Measurements from ENCODE around the gene CPED1.
"Not testable (repeated sequence)": the region's sequence is repeated elsewhere in the genome, so short reads cannot be mapped to it uniquely, and the experiment has no call there.

Gene CPED1

DNA sequence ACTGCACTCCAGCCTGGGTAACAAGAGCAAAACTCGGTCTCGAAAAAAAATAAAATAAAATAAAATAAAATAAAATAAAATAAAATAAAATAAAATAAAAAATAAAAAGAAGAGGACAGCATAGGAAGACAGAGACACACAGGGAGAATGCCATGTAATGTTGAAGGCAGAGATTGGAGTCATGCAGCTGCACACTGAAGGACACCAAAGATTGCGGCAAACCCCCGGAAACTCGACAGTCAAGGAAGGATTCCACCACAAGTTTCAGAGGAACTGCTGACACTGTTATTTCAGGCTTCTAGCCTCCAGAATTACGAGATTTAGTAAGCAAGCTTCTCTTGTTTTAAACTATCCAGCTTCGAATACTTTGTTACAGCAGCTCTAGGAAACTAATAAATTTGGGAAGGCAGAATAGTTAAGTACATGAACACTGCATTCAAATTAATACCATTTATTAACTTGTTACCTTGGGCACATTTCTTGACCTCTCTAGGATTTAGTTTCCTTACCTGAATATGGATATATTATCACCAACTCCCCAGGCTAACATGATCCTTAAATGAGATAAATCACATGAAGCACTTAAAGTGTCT, 9.5 kb downstream of the CPED1 start:
- no peak for FAIRE-seq

DNA sequence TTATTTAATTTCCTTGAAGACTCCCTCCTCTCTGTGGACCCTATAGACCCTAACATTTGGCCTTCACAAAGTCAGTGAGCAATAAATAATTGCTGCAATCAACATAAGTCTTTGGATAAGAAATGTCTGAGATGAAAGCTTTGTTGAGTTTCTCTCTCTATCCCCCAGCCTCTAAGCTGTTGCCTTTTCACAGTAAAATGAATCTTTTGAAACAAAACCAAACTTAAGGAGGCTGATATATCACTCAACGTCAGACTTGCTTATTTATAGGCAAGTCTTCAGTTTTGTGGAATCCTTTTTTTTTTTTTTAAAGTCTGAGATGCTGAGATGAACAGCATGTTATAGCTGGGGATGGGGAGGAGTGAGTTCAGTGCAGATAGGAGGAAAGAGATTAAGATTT, 10.0 kb downstream of the CPED1 start:
- no peak for FAIRE-seq

DNA sequence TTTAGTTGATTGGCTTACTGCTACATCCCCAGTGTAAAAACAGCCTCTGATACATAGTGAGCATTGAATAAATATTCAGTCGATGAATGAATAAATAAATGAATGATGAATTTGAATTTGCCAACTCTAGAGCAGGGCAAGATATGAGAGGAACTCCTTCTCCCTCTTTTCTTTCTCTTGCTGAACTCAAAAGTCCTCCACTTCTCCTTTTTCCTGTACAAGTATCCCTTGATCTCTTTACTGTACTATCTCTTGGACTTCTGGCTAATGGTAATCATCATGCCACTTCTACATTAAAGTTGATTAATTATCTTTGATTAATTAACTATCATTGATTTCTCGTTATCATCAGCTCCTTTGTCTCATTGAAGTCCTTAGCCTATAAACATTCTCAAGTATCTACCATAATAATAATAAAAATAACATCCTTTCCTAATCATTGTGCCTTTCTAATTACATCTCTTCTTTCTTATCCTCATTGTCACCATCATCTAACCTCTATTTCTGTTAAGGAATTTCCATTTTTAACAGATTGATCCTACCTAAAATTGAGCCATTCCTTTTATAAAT, 10.6 kb downstream of the CPED1 start:
- FAIRE-seq: peak; percentile 31

DNA sequence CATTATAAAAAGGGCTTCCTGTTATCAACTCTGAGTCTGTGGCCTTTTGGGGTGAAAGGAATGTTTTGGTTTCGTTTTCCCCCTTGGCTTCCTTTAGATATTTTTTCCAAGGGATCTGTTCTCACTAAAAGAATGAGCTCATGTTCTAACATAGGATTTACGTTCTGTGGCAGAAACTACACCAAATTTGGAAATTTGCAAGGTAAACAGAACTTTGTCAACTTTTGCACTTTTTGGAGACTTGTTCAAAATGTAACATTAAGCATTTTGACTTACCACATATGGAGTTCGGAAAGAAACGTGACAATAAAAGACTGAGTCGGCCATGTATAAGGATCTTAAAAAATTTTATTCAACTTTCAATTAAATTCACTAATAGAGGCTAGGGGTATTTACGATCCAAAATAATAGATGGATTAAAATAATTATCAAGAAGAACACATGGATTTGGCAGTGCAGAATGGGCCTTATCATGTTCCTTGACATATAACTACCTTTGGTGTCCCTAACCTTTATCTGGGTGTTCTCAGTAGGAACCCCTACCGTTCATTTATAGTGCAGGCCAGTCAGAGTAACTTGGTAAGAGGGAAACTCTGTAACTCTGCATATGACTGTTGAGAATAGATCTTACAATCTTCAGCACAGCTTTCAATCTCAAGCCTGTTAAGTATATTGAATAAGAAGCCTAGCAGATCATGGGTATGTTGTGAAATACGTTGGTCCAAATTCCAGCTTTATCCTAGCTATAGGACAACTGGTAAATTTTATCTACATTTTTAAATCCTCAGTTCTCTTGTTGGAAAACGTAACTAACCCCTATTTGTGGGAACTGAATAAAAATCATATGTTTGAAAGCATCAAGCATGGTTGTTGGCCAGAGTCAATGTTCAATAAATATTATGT, 11.8 kb downstream of the CPED1 start:
- no peak for FAIRE-seq

DNA sequence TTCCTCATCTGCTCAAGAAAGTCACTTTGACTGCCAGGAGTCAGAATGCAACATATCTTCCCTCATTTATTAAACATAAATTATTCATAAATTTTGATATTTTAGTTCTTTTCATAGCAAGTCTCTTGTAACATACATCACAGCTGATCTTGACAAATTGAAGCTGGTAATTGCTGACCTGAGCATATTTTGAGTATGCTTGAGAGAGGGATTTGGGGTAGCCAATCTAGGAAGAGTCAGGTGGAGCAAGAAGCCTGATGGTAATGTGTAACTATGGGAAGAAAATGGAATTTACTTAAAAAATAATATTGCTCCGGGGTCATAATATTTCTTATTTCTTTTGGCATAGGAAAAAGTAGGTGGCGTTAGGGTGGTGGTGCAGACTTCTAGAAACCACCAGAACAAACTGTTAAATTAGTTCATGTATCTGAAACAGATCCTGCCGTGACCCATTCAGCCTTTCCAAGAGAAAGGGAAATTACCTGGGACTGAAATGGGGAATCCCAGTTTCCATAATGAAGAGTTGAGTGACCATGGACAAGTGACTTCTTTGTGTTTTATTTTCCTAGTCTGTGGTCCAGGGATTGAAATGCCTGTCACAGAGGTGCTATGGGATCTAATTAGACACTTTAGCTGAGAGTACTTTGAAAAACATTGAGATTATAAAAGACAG, 12.9 kb downstream of the CPED1 start:
- FAIRE-seq: no peak

DNA sequence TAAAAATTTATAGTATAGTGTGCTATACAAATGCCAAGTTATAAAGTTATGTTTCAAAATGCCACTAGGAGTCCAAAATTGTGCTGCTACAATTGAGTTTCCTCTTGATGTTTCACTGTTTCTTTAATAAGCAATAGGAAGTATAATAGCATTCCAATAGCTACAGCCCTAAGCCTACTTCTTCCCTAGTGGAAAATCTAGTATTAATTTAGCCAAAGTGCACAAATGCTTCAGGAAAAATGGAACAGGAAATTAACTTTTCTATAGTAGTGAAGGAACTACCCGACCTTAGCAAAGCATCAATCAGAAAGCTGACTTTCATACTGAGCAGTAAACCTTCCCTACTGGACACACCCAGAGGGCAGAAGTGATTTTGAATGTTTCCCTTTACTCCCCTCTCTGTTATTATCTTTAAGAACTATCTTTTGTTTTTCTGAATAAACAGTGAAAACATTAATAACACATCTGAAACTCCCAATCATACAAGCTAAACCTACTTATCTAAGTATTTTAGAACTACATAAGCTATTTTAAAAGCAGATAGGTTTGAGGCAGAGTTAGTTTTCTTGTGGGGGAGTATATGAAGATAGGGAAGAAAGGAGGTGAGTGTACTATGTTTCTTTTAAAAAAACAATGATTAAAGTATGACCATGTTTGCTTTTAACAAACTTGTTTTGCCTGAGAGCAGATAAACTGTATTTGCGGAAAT, 13.7 kb downstream of the CPED1 start:
- FAIRE-seq: no peak

DNA sequence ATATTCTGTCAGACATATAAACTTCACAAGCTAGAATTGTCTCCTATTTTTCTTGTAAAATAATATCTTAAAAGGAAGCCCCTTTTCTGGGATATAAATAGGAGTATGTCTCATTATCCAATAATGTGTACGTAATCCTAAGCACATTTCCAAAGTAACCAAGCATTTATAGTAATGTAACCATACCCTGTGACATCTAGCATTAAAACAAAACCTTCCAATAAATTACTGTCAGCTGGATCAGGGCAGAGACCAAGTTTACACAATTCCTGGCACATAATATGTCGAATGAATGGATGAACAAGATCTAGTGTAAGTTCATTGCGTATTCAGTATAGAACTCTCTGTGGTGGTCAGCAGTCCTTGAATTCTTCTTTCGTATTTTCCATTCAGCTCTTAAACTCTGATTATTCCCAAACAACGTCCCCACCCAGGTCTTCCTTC, 14.3 kb downstream of the CPED1 start:
- FAIRE-seq: no peak

DNA sequence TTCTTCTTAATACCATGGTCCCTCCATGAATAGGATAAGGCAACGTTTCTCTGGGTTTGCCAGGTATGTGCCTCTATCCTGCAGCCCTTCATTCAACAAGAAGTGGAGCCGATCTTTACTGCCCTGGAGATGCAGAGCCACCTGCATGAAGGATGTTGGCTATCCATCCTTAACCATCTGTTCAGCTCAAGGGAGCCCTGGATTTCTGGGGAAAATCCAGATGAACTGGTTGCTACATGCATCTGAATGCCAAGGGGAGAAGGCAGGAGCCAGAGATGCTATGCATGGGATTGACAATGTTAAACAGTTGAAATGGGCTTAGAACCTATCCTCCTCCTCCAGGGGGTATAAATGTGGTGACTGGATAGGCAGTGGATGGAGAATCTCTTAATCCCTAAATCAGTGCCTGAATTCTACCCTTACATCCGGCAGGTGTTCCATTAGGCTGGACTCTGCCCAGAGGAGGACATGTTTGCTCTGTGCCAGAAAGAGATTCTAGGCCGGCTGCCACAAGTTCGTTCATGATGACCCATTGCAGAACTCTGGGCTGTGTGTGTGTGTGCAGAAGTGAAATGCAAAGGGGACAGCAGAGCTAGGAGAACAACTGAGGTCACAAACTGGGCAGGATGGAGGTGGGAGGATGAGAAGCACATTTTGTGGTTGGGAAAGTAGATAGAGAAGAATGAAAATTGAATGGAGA, 15.6 kb downstream of the CPED1 start:
- FAIRE-seq: no peak

DNA sequence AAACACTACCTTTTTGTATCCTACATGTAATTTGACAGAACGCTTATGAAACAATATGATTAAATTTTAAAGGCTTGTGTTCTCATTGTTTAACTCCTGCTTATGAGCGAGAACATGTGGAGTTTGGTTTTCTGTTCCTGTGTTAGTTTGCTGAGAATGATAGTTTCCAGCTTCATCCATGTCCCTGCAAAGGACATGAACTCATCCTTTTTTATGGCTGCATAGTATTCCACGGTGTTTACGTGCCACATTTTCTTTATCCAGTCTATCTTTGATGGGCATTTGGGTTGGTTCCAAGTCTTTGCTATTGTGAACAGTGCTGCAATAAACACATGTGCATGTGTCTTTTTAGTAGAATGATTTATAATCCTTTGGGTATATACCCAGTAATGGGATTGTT, 16.5 kb downstream of the CPED1 start:
- not testable (repeated sequence) for FAIRE-seq

DNA sequence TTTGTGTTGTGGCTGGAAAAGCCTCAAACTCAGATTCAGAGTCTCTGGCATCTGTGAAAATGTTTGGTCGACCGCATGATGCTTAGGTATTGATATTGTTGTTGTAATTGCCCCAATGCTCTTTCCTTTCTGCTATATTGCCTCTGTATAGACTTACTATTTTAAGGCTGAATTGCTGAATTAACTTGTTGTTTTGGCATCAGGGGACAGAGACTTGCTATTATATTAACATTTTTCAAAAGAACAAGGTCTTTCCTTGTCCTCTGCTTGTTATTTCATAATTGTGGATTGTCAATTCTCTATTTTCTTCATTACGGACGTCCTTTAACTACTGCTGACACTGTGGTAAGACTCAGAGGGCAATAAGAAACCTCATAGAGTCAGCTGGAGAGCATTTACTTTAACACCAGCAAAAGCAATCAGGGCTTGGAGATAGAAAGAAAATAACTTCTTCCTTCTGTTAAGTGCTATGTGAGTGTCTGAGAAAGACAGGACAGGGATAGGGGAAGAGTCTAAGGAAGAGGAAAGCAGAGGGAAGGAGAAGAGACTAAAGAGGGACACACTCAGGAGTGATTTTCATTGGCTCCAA, 17.6 kb downstream of the CPED1 start:
- no peak for FAIRE-seq

DNA sequence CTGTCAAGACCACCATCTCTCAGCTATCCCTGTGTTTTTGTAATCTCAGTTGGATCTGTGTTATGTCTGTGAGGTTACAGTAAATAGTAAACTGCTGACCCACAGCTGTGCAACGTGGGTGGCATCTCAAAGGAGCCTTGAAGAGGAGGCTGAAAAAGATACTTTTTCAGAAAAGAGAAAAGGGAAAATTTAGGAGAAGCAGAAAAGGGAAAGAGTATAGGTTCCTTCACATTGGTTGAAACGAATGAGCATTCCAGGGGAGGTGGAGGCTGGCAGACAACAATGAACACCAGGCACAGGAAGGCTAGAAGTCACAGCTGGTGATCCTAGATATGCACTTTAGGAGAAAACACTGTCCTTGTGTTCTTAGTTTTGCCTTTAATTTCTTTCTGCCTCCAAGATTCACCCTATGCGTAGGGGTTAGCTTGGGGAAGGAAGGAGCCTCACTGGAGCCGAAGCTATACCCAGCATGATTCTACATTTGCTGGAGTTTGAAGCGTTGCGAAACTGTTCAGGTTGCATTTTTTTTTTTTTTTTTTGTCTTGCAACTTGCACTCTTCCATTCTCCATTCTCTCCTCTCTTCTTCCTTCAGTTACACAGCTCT, 18.3 kb downstream of the CPED1 start:
- FAIRE-seq: no peak

DNA sequence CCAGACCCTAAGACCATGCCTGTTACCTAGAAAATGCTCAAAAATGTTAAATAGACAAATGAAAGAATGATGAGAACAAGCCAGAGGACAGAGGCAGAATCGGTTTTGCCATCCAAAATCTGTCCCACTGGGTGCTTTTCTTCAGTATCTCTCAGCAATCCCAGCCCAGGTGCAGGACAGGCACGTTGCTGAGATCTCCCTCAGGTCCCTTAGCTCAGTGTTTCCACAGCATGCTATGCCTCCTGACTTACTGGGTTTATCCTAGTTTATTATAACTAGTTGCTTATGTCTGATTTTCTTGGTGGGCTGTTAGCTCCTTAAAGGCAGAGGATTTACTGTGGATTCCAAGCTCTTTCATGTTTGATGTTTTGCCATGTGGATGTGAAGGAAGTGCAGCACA, 20.3 kb downstream of the CPED1 start:
- FAIRE-seq: no peak

DNA sequence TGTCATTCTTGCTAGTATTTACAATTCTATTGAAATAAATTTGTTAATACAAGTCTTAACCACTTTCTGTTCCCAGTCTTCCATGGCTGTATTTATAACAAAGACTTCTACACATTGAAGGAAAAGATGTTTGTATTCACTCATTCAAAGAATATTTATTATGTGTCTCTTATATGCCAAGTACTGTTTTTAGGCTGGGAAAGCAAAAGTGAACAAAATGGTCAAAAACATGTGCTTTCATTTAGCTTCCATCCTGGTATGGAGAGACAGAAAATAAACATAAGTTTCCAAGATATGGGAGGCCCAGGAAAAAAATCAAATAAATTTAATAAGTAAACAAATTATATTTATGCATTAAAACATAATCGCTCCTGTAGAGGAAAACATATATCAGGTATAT, 22.9 kb downstream of the CPED1 start:
- no peak for FAIRE-seq

DNA sequence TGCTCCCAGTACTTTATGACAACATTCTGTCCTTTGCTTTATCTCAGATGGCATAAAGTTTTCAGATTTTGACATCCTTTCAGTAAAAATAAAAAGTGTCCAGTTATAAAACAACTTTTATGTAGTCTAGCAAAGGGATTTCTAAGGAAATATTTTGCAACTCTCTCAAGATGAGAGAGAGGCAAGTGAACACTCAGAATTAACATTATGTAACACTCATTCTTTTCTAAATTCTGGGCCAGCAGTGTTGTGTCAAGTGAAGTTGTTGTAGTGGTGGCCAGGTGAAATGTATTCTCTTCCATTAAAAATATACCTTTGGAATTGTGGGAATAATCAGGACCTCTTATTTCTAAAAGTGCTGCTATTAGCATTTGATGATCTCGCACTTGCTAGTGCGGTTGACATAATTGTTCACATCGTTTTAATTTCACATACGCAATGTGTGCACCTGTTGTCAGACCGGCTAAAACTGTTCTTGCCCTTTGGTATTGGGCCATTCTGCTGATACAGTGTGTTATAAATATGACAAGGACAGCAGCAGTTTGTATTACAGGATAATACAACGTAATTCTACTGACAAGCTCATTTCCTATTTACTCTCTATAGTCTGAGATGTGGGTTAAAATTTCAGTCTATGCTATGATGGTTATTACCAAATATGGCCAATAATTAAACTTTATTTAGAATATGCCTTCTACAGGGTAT, 23.8 kb downstream of the CPED1 start:
- FAIRE-seq: no peak

DNA sequence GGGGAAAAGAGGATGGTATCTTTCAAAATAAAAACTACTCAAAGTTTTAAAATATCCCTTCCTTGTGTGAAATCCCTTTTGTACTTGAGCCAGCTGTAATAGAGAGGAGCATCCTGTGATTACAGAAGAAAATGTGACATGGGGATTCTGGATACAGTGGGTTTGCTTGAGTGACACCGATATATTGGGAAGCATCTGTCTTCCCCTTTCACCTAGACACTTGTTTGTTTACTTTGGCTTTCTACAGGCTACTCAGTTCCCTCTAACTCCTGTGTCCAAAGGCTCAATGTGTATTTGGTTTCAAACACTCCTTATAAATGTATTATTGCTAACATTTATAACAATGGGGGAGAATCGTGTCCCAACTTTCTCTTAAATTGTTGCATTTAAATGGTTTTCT, 24.4 kb downstream of the CPED1 start:
- FAIRE-seq: no peak

DNA sequence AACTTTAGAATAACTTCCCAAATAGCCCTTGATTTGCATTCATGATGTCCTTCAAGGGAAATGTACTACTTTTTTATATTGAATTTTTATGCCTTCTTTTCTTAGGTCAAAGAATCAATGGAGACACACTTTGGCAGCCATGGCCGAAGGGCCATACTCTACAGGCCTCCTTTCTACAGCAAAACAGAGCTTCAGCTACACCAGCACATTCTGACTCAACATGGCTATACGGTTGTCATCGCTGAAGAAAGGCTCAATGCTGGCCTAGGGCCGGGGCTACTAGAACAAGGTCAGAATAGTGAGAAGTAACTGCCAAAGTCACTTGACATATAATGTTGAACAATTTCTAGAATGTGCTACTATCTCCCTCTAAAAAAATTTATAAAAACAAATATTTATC, 27.0 kb downstream of the CPED1 start:
- FAIRE-seq: no peak

DNA sequence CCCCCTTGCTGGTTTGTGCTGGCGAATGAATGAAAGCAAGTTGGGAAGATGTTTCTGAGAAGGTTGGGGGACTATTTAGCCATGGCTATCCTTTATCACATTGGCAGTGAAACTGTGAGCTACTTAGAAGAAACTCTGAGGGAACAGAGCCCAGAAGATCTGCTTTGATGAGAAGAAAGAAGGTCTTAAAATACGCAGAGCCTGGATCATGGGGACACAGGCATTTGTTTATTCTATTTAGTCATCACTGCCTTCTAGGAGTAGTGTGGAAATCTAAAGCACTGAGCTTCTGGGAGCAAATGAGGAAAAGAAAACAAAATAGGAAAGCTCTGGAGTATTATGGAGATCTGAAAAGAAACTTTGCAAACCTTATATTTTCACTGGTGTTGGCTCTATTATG, 28.5 kb downstream of the CPED1 start:
- no peak for FAIRE-seq

DNA sequence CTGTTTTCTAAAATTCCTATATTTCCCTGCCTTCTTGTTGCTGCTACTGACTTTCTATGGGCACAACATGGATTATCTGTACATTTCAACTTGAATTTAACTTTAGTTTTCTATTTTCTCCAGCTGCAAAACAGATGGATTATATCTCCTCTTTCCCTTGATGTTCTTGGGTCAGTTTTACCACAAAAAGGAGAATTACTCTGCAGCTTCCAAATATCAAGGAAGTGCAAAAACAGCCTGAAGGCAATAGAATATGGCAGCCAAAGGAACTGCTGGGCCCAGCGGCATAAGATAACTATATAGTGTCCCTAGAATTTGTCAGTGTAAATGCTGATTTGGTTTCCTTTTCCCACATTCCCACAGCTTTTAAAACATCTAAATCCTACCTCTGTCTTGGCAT, 29.1 kb downstream of the CPED1 start:
- FAIRE-seq: no peak

DNA sequence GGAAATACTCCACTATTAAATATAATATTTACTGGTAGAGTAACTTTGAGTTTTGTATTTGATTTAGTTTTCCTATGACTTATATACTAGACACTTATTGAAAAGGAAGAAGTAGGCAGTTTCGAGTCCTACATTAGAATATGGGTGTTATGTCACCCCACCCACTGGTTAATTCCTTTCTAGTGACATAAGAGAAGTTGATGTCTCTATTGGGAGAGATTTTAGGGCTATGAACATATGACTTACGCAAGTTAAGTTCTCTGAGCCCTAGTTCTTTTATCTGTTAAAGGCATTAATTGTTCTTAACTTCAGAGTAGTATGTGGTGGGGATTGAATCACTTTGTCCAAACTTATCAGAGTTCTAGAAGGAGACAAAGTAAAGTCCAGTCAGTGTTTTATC, 30.5 kb downstream of the CPED1 start:
- no peak for FAIRE-seq

DNA sequence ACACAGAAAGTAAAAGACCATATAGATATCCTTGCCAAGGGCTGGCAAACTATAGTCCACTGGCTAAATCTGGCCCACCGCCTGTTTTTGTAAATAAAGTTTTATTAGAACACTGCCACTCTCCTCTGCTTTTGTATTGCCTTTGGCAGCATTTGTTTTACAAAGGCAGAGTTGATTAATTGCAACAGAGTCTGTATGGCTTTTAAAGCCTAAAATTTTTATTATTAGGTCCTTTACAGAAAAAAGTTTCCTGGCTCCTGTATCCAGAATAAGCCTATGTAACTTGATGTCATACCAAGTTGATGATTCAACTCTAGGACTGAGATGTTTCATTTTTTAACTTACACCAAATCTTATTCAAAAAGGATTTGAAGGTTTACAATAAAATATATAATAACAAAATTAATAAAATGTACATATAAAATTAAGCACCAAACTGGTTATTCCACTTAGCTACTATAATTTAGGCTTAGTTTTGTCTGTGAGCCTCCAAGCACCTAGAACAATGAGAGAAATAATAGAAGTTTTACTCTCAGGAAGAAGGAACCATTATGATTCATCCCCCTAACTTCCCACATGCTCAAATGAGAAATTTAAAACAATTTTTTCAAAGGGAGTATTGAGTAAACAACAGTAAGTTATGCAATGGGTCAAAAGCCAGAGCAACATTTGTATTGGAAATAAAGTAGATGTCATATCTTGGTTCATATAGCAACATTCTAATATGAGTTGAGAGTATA, 31.9 kb downstream of the CPED1 start:
- FAIRE-seq: no peak
